Mucosa of descending colon (tissue), 3 donors: Measurements from ENCODE around the gene IGF2BP2. TPM values are rescaled to one million over a fixed set of nuclear protein-coding genes. Genes with fewer than 3 reads are reported as not detected.

Experiments
- ATAC-seq: fragments of 200-7000 bp; cut with Tn5 transposase; one replicate; pipeline ENCODE4 v1.9.1; 2020; ENCODE audit warnings: mild to moderate bottlenecking, moderate library complexity
- DNase-seq, 3 donors: peaks; one replicate each; pipeline ENCODE4 v3.0.0-alpha.2; 2020
- H3K36me3 ChIP-seq: fragments of 200-600 bp; one replicate; pipeline ENCODE4 v1.8.0; 2021; ENCODE audit warnings: low read depth, mild to moderate bottlenecking
- H3K4me1 ChIP-seq: fragments of 200-600 bp; one replicate; pipeline ENCODE4 v1.8.0; 2021; ENCODE audit warnings: low read depth, mild to moderate bottlenecking
- H3K4me3 ChIP-seq: fragments of 200-600 bp; one replicate; pipeline ENCODE4 v1.8.0; 2021; ENCODE audit warnings: mild to moderate bottlenecking
- H3K9me3 ChIP-seq: fragments of 200-600 bp; one replicate; pipeline ENCODE4 v1.8.0; 2021; ENCODE audit warnings: mild to moderate bottlenecking
- CTCF ChIP-seq: fragments of 200-600 bp; IDR thresholded peaks from one replicate; pipeline ENCODE4 v1.8.0; 2022; ENCODE audit warnings: antibody characterized with exemption, mild to moderate bottlenecking
- intact Hi-C, 2 donors: fragments of 100-400 bp; cut with DNase I in 1 of 2; cut with micrococcal nuclease in 1 of 2; formaldehyde crosslinking; loops; one replicate each; pipeline versions ENCODE4 v1.11.0 to v1.11.1; 2022; cut with DNase I, micrococcal nuclease
- total RNA-seq, 3 donors: library from RNA; stranded (reverse); fragmentation: NEBNext Ultra II Directional in 2 of 3; extraction: Animal tissue kit (Norgen Biotek cat#: 25700) in 2 of 3; gene quantifications; one replicate each; pipeline versions ENCODE4 v1.2.1 to v1.2.4, GENCODE V29; 2021 to 2023
- donor health status: DM: no; HTN: no; CAD: no; lungs with moderate emphysema.
- donor health status: DM: no; HTN: no; CAD: no.
- donor health status: DM: no; HTN: yes; CAD: no.

The IGF2BP2 gene
- total RNA-seq, 3 donors from 2014 or later, result 26.7 to 67.4 (median 42.1) TPM

- no peaks in the 10 kb centered on the region for H3K9me3 ChIP-seq
- no peaks in the 10 kb centered on the region for H3K36me3 ChIP-seq
- no peak for TF ChIP-seq CTCF
- H3K4me3 ChIP-seq, result no peak overlapping the region
- ATAC-seq, result no peak
- intact Hi-C loops, result no loop called here
- H3K4me1 ChIP-seq, result peaks cover 1% of the 10 kb centered on the region
- DNase-seq, result no peak
These were observed 170.1 kb downstream of the IGF2BP2 start for GRCh38 chr3:185654758-185655145.

GRCh38 chr3:185653949-185654757 lies 170.7 kb downstream of the IGF2BP2 start:
- H3K9me3 ChIP-seq, result no peaks in the 10 kb centered on the region
- no peak for ATAC-seq
- H3K4me1 ChIP-seq, result no peaks in the 10 kb centered on the region
- no peak overlapping the region for H3K4me3 ChIP-seq
- no peak for TF ChIP-seq CTCF
- DNase-seq, result no peak
- intact Hi-C loops, result no loop called here
- no peaks in the 10 kb centered on the region for H3K36me3 ChIP-seq

GRCh38 chr3:185651971-185652370 lies 172.9 kb downstream of the IGF2BP2 start:
- Histone ChIP-seq H3K4me3 (no peak overlapping the region), H3K4me1 (no peaks in the 10 kb centered on the region), H3K36me3 (no peaks in the 10 kb centered on the region), H3K9me3 (no peaks in the 10 kb centered on the region)
- intact Hi-C loops, result no loop called here
- DNase-seq (no peak), ATAC-seq (no peak)
- no peak for TF ChIP-seq CTCF

GRCh38 chr3:185649414-185649813 lies 175.4 kb downstream of the IGF2BP2 start:
- Histone ChIP-seq H3K9me3 (no peaks in the 10 kb centered on the region), H3K4me3 (no peak overlapping the region), H3K36me3 (no peaks in the 10 kb centered on the region), H3K4me1 (no peaks in the 10 kb centered on the region)
- intact Hi-C loops, result no loop called here
- no peak for ATAC-seq
- no peak for DNase-seq
- no peak for TF ChIP-seq CTCF

GRCh38 chr3:185648396-185648795 lies 176.4 kb downstream of the IGF2BP2 start:
- intact Hi-C loops, result no loop called here
- Histone ChIP-seq H3K9me3 (no peaks in the 10 kb centered on the region), H3K36me3 (no peaks in the 10 kb centered on the region), H3K4me3 (no peak overlapping the region), H3K4me1 (no peaks in the 10 kb centered on the region)
- ATAC-seq (no peak), DNase-seq (no peak)
- no peak for TF ChIP-seq CTCF

GRCh38 chr3:185647880-185648210 lies 177.0 kb downstream of the IGF2BP2 start:
- no peak for TF ChIP-seq CTCF
- DNase-seq (no peak), ATAC-seq (no peak)
- Histone ChIP-seq H3K36me3 (no peaks in the 10 kb centered on the region), H3K4me1 (no peaks in the 10 kb centered on the region), H3K9me3 (no peaks in the 10 kb centered on the region), H3K4me3 (no peak overlapping the region)
- intact Hi-C loops, result no loop called here
